ENCODE measurements around the gene HDGFL2.
"Not testable (repeated sequence)": the region's sequence is repeated elsewhere in the genome, so short reads cannot be mapped to it uniquely, and the experiment has no call there.

HDGFL2 gene

DNA sequence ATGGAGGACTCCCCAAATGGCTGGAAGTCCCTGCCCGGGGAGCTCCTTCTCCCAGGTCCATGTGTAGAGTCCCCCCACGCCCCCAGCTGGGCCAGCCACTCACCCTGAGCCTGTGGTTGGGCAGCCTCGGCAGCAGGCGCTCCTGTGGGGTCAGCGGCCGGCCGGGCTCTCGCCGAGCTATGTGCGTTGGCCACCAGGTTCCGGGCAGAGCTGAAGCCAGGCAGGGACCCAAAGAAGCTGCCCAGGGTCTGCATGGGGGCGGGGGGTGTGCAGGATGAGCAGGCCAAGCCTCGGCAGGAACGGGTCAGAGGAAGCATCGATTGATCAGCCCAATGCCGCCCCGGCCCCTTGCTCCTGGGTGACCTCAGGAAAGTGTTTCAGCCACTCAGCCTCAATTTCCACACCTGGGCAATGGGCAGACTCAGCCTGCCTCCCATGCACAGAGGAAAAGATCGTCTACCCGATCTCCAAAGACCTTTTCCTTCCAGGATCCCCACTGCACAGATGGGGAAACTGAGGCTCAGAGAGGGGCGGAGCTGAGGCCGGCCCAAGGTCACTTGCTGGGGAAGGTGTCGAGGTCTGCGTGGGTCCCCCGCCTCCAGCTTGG lies 45.5 kb downstream of the HDGFL2 start:
- no peak for DNase-seq

DNA sequence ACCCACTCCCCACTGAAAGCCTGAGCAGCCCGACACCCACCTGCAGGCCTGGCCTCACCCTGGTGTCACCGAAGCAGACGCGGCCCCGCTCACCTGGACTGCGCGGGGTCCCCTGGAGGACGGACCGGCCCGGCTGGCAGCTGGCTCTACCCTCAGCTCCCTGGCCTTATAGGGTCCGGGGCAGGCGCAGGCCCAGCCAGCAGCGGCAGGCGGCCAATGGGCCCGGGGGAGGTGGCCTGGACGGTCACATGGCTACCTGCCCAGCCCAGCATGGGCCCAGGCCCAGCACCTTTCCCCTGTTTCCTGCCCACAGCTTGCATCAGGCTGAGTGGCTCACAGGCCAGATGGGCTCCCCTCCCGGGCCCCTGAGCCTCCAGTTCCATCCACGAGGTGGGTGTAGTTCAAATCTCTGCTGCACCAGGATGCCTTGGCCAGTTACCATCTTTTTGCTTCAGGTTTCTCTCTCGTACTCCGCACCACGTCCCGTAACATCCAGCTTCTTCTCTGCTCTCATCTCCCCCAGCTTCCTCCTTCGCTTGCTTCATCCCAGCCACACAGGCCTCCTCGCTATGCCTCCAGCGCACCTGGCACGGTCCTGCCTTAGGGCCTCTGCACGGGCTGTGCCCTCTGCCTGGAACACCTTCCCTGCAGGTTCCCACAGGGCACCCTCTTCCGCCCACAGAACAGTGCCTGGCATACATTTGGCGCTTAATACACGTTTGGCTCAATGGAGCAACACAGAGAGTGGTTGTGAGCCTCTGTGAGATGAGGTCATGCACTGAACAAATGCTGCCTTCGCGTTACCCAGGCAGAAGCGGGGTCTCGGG lies 46.5 kb downstream of the HDGFL2 start, which contains the start of gene PLIN4:
Gene PLIN4 (minus strand): TSS at position 142 of the 827 bp plus-strand sequence. CDS start 214 bp downstream, outside the sequence.
- no peak for DNase-seq

DNA sequence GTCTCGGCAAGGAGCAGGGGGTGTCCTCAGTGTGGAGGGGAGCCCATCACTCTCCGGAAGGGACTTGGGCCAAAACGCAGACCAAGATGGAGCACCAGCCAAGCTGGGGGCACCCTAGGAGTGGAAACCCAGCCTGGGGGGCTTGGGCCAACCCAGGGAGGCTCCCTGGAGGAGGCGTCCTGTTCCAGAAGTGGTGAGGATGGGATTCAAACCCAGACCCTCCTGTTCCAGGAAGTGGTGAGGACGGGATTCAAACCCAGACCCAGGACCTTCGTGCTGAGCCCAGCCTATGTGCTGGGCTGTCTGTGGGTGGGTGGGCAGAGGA lies 47.0 kb downstream of the HDGFL2 start:
- DNase-seq, result no peak

DNA sequence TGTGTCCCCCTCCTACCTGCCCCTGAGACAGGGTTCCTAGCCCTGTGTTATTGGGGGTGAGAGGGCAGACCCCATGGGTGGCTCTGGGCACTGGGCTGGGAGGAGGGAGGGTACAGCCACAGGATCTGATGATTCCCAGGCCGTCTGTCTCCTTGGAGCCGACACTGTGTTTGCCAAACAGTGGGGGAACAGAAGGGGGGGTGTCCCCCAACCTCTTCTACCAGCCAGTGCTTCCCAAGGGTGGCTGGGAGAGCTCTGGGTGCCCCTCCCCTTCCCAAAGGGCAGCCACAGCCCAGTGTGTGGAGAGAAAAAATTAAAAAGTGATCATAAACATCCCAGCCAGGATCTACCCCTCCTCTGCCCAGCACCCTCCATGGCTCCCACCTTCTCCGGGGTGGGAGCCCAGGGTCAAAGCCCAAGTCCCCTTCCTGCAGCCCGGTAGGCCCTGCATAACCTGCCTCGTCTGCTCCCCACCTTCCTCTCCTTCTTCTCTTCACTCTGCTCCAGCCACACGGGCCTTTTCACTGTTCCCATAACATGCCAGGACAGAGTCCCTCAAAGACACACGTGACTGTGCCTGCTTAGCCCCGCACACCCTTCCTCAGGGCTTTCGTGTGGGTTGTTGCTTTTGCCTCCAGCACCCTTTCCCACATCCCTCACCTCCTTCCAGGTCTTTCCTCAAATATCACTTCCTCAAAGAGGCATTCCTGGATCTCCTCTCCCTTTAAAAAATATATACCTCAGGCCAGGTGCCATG lies 47.6 kb downstream of the HDGFL2 start:
- DNase-seq, result no peak

DNA sequence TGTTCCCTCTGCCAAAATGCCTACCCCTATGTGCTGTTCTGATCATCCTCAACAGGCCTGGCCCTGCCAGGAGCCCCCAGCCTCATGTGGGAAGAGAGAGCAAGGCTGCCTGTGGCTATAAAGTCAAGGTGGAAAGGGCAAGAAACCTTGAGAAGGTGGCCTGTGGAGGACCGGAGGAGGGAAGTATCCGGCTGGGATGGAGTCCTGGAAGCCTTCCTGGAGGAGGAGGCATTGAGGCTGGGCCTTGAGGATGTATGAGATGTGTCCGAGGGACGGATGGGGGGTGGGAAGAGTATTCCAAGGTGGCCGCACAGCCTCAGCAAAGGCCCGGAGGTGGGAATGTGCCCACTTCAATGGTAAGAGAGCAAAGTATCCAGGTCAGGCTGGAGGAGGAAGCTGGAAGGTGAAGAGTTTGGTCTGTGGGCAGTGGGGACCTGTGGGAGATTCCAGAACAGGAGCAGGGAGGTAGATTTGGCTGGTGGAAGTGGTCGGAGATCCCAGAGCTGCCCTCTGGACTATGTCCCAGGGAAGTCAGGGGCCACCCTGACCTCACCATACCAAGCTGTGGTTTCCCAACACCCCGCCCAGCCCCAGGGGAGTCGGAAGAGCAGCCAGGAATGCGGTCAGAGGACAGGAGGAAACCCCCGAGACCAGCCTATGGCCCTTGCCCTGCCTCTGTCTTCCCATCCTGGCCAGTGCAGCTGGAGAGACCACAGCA lies 49.2 kb downstream of the HDGFL2 start:
- DNase-seq, result no peak

DNA sequence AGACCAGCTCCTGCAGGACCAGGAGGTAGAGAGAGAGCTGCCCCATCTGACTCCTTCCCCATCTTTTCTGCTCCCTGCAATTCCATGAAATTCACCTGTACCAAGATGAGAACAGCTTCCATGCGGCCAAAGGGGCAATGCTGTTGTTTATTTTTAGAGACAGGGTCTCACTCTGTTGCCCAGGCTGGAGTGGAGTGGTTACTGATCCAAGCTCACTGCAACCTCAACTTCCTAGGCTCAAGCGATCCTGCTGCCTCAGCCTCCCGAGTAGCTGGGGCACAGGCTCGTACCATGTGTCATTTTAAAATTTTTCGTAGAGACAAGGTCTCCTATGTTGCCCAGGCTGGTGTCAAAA lies 49.8 kb downstream of the HDGFL2 start:
- DNase-seq, result no peak

DNA sequence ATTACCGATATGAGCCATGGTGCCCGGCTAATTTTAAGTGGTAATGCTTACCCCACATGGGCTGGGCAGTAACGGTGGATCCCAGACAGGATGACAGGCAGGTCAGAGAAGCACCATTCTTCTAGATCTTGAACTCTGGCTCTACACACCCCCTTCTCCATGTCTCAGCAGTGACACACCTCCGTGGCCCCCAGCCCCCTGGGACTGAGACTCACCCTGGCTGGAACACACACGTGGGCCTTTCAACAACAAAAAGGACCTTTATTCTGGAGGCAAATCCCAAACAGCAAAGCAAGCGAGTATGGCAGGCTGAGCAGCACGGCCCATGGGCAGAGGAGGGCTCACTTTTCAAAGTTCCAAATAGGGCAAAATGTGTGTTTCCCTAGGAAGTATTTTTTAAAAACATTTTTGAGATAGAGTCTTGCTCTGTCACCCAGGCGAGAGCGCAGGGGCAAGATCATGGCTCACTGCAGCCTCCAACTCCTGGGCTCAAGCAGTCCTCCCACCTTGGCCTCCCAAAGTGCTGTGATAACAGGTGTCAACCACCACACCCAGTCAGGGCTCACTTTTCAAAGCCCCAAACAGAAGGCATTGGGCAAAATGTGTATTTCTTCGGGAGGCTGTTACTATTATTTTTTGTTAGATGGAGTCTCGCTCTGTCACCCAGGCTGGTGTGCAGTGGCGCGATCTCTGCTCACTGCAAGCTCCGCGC lies 50.4 kb downstream of the HDGFL2 start:
- DNase-seq, result no peak

DNA sequence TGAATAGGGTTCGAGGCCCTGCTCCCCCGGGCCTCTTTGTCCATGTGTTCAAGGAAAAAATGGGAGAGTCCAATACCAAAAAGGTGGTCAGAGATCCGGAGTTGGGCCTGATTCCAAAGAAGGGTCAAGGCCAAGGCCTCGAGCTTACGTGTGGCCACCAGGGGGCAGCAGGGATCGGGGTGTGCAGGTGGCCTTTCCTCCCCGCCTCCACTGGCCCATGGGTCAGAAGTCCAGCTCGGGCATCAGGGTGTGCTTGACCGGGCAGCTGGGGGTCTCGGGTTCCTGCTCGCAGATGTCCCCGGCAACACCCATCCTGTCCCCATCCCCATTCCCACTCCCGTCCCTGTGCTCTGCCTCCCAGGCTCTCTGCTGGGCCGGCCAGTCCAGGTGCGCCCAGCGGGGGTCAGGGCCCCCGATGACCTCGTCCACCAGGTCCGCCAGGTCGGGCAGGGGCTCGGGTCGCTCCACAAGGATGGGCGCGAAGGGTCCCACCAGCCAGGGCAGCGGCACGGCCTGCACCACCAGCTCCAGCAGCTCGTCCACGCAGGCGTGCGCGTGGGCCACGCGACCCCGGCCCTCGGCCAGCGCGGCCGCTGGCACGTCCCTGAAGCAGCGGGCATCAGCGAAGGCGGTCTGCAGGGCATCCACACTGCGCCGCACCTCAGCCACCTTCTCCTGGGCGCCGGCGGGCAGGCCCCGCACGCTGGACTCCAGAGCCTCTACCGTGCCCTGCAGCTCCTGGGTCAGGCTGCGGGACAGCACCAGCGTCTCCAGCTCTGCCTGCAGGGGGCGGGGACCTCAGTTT lies 51.4 kb downstream of the HDGFL2 start:
- peak; percentile 83 for DNase-seq

DNA sequence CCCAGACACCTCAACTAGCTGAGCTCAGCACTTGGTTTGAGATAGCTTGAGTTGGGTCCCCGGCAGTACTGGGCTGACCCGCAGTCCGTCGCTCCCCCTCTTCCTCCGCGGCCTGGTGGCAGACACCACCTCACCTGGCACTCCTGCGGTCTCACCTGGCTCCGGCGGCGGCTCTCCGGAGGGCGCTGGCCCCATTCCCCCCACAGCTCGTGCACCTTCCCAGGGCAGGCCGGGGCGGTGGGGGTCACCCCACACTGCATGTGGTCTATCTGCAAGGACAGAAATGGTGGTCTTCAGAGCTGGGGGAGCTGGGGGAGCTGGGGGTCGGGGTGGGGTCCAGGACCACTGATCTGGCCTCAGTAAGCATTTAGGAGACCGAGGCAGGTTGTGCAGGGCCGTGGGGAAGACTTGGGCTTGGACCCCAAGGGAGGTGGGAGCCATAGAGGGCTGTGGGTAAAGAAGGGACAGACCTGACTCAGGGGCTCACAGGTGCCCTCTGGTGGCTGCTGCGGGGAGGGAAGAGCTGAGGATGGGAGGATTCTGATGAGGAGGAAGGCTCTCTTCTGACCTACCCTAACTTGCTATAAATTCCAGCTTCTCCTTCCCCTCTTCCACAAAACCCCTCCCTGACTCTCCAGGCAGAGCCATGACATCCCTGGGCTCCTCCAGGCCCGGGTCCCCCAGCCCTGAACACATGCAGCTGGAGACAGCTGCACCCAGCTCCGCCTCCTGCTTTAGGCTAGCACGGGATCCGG lies 52.9 kb downstream of the HDGFL2 start:
- DNase-seq, result peak; percentile 89

DNA sequence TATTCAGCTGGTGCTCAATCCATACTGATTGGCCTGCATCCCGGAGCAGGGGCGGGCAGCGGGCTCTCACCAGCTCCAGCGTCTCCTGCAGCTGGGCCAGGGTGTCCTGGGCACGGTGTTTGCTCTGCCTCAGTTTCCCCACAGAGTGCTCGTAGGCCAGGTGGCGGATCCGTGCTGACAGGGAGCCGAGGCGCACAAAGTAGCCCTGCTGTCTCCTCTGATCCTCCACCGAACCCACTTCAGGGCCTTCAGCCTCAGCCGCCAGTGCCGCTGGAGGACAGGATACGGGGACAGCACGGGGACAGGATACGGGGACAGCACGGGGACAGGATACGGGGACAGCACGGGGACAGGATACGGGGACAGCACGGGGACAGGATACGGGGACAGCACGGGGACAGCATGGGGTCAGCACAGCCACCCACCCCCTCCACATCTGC lies 53.5 kb downstream of the HDGFL2 start:
- DNase-seq, result no peak

DNA sequence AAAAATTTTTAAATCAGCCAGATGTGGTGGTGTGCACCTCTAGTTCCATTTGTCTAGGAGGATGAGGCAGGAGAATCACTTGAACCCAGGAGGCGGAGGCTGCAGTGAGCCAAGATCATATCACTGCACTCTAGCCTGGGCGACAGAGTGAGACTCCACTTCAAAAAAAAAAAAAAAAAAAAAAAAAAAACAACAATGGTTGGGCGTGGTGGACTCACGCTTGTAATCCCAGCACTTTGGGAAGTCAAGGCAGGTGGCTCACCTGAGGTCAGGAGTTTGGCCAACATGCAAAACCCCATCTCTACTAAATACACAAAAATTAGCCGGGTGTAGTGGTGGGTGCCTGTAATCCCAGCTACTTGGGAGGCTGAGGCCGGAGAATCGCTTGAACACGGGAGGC lies 55.3 kb downstream of the HDGFL2 start:
- not testable (repeated sequence) for DNase-seq

DNA sequence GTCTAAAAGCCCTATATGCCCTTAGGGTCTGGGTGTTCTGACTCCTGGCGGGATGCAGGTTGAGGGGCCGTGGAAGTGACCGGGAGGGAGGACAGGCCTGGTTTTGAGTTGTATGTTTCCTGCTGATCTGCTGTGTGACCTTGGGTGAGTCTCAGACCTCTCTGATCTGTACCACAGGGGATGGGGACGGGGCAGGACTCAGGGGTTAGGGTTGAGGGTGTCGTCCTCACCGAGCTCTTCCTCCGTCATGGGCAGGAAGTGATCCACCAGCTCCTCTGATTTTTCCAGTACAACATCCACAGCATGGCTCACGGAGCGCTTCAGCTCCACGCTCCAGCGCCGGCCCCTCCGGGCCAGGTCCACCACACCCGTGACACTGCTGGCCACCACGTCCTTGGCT lies 56.7 kb downstream of the HDGFL2 start:
- no peak for DNase-seq

DNA sequence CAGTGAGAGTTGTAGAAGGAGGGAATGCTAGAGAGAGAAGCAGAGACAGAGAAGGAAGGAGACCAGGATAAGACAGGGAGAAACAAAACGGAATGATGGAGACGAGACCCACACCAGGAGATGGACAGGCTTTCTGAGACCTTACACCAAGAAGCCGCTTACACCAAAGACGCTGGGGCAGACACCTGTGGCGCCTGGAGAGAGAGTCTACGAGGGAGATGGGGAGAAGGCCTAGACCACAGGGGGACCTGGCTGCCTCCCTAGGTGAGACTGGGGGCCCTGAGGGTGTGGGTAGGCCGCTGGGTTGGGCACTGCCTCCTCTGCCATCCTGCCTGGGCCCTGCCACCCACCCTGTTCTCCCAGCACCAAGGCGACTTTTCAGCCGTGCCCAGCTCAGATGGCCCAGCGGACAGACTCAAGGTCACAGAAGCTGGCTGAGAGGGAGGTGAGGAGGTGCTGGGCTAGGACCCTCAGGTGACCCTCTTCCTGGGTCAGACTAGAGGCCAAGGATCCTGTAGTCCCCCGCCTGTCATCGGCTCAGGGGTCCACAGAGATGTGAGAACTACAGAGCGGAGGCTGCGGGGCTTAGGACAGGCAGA lies 57.9 kb downstream of the HDGFL2 start:
- no peak for DNase-seq

DNA sequence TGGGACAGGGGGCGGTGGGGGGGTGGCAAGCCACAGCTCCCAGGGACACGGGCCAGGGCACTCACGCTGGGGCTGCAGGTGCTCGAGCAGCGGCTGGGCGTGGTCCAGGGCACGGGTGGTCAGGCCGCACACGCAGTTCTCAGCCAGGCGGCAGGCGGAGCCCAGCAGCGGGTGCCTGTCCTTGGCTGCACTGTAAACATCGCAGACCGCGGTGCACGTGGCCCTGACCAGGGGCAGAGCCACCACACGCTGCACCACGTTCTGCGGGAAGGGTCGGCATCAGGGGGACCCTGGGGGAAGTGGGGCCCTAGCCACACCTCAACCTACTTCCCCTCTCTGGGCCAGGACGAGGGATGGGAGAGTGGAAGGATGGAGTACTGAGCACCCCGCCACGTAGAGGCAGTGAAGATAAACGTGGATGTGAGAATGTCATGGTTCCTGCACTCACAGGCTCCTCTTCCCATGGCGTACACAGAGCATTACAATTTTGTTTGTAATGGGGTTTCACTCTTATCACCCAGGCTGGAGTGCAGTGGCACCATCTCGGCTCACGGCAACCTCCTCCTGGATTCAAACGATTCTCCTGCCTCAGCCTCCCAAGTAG lies 59.6 kb downstream of the HDGFL2 start:
- DNase-seq, result no peak

DNA sequence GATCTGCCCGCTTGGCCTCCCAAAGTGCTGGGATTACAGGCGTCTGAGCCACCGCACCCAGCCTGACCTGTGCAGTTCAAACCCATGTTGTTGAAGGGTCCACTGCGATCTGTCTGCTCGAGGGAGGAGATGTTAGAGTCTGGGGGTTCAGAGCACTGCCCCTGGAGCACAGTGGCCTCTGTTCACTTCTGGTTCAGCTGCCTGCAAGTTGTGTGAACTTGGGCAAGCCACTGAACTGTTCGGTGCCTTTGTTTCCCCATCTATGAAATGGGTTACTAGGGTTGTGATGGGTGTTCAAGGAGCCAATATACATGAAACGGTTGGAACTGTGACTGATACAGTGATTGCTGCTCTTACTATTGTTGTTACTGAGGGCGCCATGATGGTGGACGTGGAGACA lies 61.2 kb downstream of the HDGFL2 start:
- DNase-seq, result no peak

DNA sequence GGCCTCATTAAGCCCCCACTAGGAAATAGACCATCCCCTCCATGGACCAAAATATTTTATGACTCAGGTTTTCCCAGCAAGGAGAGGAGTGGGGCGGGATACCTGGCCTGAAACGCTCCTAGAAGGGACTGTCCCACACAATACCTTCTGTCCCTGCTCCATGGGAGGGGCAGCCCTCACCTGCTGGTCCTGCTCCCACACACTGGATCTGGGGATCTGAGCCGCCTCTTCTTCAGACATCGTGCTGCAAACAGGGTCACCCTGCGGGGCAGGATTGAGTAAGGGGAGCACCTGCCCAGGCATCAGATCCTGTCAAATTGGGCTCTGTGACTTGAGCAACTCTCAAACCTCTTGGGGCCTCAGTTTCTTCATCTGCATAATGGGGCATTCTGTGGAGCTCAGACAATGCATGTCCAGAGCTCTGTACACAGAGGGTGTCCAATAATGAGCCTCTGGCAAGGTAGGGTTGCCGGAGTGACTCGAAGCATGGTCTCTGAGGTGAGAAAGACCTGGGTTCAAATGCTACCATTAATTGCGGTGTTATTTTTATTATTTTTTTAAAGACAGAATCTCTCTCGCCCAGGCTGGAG lies 61.8 kb downstream of the HDGFL2 start:
- no peak for DNase-seq

DNA sequence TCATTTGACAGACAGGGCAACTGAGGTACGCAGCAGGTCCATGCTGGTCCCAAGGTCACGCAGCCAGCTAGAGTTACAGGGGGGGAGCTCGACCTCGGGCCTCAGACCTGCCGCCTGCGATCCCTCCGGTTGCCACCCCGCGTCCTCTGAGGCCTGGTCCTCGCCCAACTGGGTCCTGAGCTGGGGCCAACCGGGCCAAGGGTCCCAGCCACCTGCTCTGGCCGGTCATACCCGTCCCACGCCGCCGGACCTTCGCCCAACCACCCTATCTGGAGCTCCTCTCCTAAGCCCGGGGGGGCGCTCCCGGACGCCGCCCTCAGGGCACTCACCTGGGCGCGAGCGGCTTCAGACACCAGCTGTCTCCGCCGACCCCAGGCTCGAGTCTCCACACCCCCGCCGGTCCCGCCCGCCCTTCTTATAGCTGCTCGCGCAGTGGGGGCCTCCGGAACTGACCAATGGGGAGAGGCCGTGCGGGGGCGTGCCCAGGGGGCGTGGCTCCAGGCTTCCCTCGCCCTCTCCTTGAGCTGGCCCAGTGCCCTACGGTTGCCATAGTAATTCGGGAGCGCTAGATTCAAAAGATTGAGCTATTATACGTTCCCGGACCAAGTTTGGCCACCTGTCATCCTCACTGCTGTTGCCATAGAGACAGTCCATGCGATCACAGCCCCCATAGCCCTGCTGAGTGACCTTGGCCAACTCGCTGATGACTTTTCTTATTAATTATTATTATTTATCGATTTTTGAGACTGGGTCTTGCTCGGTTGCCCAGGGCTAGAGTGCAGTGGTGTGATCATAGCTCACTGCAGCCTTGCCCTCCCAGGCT lies 63.0 kb downstream of the HDGFL2 start, which contains the start of gene PLIN5:
Gene PLIN5 (minus strand): TSS at position 389 of the 823 bp plus-strand sequence. CDS start 1,150 bp downstream, outside the sequence.
- DNase-seq, result peak; percentile 87

DNA sequence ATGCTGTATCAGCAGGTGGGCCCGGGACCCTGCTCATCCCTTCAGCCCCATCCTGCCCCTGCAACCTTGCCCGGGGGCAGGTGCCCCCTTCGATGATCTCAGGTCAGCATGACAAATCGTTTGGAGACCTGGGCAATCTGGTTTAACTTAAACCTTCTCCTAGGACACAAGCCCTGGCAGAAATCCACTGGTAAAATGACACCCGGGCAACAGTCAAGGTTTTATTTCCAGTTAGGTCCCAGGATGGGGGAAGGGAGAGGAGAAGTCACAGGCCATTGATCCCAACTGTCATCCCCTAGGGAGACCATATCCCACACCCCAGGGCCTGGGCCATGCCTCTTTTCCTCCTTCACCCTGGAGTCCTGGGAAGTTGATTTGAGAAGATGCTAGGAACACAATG lies 64.7 kb downstream of the HDGFL2 start:
- DNase-seq, result no peak
